GM21619 (cell line): ENCODE measurements around the gene TNS3.

Source experiments
- ATAC-seq: cut with Tn5 transposase; IDR thresholded peaks from one replicate; pipeline ENCODE4 v1.9.1; 2021; ENCODE audit not compliant: unreplicated experiment

TNS3 gene

GRCh38 chr7:47438411-47439029 is 143.4 kb downstream of the TNS3 start:
- ATAC-seq: no peak

- no peak for ATAC-seq
Observed at GRCh38 chr7:47435889-47436312, 146.0 kb downstream of the TNS3 start.

- no peak for ATAC-seq
Observed at GRCh38 chr7:47433564-47433895, 148.4 kb downstream of the TNS3 start.

- no peak for ATAC-seq
Observed at GRCh38 chr7:47432671-47433563, 149.0 kb downstream of the TNS3 start.

- no peak for ATAC-seq
Observed at GRCh38 chr7:47430422-47430821, 151.5 kb downstream of the TNS3 start.

- ATAC-seq: no peak
Observed at GRCh38 chr7:47428768-47429472, 153.0 kb downstream of the TNS3 start.

GRCh38 chr7:47428052-47428767 is 153.7 kb downstream of the TNS3 start:
- no peak for ATAC-seq

GRCh38 chr7:47427051-47427643 is 154.8 kb downstream of the TNS3 start:
- no peak for ATAC-seq

GRCh38 chr7:47424523-47424922 is 157.4 kb downstream of the TNS3 start:
- ATAC-seq: no peak

- no peak for ATAC-seq
Observed at GRCh38 chr7:47423196-47423595, 158.7 kb downstream of the TNS3 start.

- ATAC-seq: no peak
Observed at GRCh38 chr7:47422611-47423010, 159.3 kb downstream of the TNS3 start.

- no peak for ATAC-seq
Observed at GRCh38 chr7:47421456-47421855, 160.5 kb downstream of the TNS3 start.

GRCh38 chr7:47420122-47420780 is 161.7 kb downstream of the TNS3 start:
- ATAC-seq: no peak

- no peak for ATAC-seq
Observed at GRCh38 chr7:47419471-47419870, 162.4 kb downstream of the TNS3 start.

- ATAC-seq: no peak
Observed at GRCh38 chr7:47418601-47419309, 163.2 kb downstream of the TNS3 start.

GRCh38 chr7:47416492-47417480 is 165.1 kb downstream of the TNS3 start:
- ATAC-seq: no peak

- ATAC-seq: no peak
Observed at GRCh38 chr7:47415318-47416212, 166.3 kb downstream of the TNS3 start.
